HEK293 (cell line): ENCODE data around the gene RMND5B.

Source experiments
- CTCF ChIP-seq: fragments of 450-650 bp; formaldehyde crosslinking; IDR thresholded peaks from 2 replicates; pipeline ENCODE4 v1.5.1; 2016; ENCODE audit warnings: missing biosample characterization, missing genetic modification characterization
- ELK4 ChIP-seq: IDR thresholded peaks from 2 replicates; pipeline ENCODE4 v1.6.1; 2011; ENCODE audit warnings: mild to moderate bottlenecking, low read depth, low read length, borderline replicate concordance
- ZNF169 ChIP-seq: fragments of 450-650 bp; formaldehyde crosslinking; IDR thresholded peaks from 2 replicates; pipeline ENCODE4 v1.5.1; 2016; ENCODE audit warnings: missing biosample characterization, missing genetic modification characterization
- ZNF24 ChIP-seq: fragments of 450-650 bp; formaldehyde crosslinking; IDR thresholded peaks from 2 replicates; pipeline ENCODE4 v1.5.1; 2016; ENCODE audit warnings: missing biosample characterization, missing genetic modification characterization
- ZNF518A ChIP-seq: fragments of 450-650 bp; formaldehyde crosslinking; conservative IDR thresholded peaks from 2 replicates; pipeline ENCODE4 v1.5.1; 2016; ENCODE audit warnings: low read depth, missing biosample characterization, missing genetic modification characterization
- ZNF585B ChIP-seq: fragments of 450-650 bp; formaldehyde crosslinking; IDR thresholded peaks from 2 replicates; pipeline ENCODE4 v1.5.1; 2016; ENCODE audit warnings: missing biosample characterization, missing genetic modification characterization
- ZNF768 ChIP-seq: fragments of 450-650 bp; formaldehyde crosslinking; IDR thresholded peaks from 2 replicates; pipeline ENCODE4 v1.5.1; 2018; ENCODE audit warnings: missing biosample characterization, mild to moderate bottlenecking, missing genetic modification characterization

- no peak for TF ChIP-seq CTCF (tag by site-specific recombination)
- TF ChIP-seq ZNF24 (tag by site-specific recombination) = no peak
- TF ChIP-seq ZNF768 (tag by site-specific recombination) = no peak
- TF ChIP-seq ZNF518A (tag by site-specific recombination) = no peak
- TF ChIP-seq ZNF169 (tag by site-specific recombination) = no peak
- TF ChIP-seq ZNF585B (tag by site-specific recombination) = no peak
- TF ChIP-seq ELK4 = no peak
Observed at GRCh38 chr5:178189433-178189832, 58.6 kb downstream of the RMND5B start.
